MM.1S (cell line): ENCODE measurements around the gene PRKCD.

Experiments
- CTCF ChIP-seq: fragments of 300-600 bp; sonication (generic); IDR thresholded peaks from 2 replicates; pipeline ENCODE4 v1.5.1; 2016; ENCODE audit warnings: antibody characterized with exemption, low read length, mixed read lengths
- EZH2 ChIP-seq: fragments of 300-600 bp; sonication (generic); optimal IDR thresholded peaks from 2 replicates; pipeline ENCODE3; 2017; ENCODE audit warnings: low read depth, mild to moderate bottlenecking, antibody characterized with exemption, low read length, mixed read lengths
- EZH2phosphoT487 ChIP-seq: fragments of 300-600 bp; sonication (generic); IDR thresholded peaks from 2 replicates; pipeline ENCODE4 v1.6.1; 2018; ENCODE audit warnings: antibody characterized with exemption, low read length

- no peak for TF ChIP-seq CTCF
- no peak for TF ChIP-seq EZH2
- TF ChIP-seq EZH2phosphoT487, result no peak
Observed at GRCh38 chr3:53193466-53194209, 32.6 kb downstream of the PRKCD start.
